HG03064 (cell line): Measurements from ENCODE around the gene MFAP4.
"Not testable (repeated sequence)": the region's sequence is repeated elsewhere in the genome, so short reads cannot be mapped to it uniquely, and the experiment has no call there.

Experiments used
- ATAC-seq: cut with Tn5 transposase; IDR thresholded peaks from one replicate; pipeline ENCODE4 v1.9.1; 2021; ENCODE audit warnings: low read depth; ENCODE audit not compliant: unreplicated experiment

Gene MFAP4

GRCh38 chr17:19359151-19359550, 27.8 kb downstream of the MFAP4 start:
- no peak for ATAC-seq

GRCh38 chr17:19357761-19358160, 29.2 kb downstream of the MFAP4 start:
- ATAC-seq, result no peak

GRCh38 chr17:19357351-19357750, 29.6 kb downstream of the MFAP4 start:
- no peak for ATAC-seq

- ATAC-seq, result no peak
Observed at GRCh38 chr17:19354748-19355147, 32.2 kb downstream of the MFAP4 start.

GRCh38 chr17:19353401-19353800, 33.6 kb downstream of the MFAP4 start:
- ATAC-seq, result not testable (repeated sequence)

GRCh38 chr17:19348806-19349205, 38.2 kb downstream of the MFAP4 start:
- no peak for ATAC-seq

- ATAC-seq, result no peak
Observed at GRCh38 chr17:19348081-19348650, 38.8 kb downstream of the MFAP4 start.

GRCh38 chr17:19347323-19348080, 39.5 kb downstream of the MFAP4 start:
- ATAC-seq, result no peak

GRCh38 chr17:19346351-19347255, 40.4 kb downstream of the MFAP4 start:
- no peak for ATAC-seq

- no peak for ATAC-seq
Observed at GRCh38 chr17:19345486-19346350, 41.3 kb downstream of the MFAP4 start.

GRCh38 chr17:19345067-19345460, 41.9 kb downstream of the MFAP4 start:
- no peak for ATAC-seq

GRCh38 chr17:19344311-19345066, 42.5 kb downstream of the MFAP4 start:
- no peak for ATAC-seq

GRCh38 chr17:19343671-19344151, 43.3 kb downstream of the MFAP4 start:
- ATAC-seq, result no peak

- no peak for ATAC-seq
Observed at GRCh38 chr17:19343256-19343630, 43.7 kb downstream of the MFAP4 start.

- ATAC-seq, result no peak
Observed at GRCh38 chr17:19342611-19343255, 44.3 kb downstream of the MFAP4 start.

GRCh38 chr17:19341641-19342610, 45.1 kb downstream of the MFAP4 start:
- no peak for ATAC-seq

GRCh38 chr17:19341211-19341631, 45.8 kb downstream of the MFAP4 start:
- ATAC-seq, result no peak

GRCh38 chr17:19339341-19339815, 47.6 kb downstream of the MFAP4 start:
- no peak for ATAC-seq
